Hippocampal formation (tissue), 2 donors: ENCODE data around the gene FRMD5.

ENCODE experiments used
- DNase-seq, 2 donors: peaks; one replicate each; lab custom pipeline; 2025; lab: John Stamatoyannopoulos, UW

The FRMD5 gene

GRCh38 chr15:44093836-44094235, 101.2 kb downstream of the FRMD5 start:
- no peak for DNase-seq

DNA sequence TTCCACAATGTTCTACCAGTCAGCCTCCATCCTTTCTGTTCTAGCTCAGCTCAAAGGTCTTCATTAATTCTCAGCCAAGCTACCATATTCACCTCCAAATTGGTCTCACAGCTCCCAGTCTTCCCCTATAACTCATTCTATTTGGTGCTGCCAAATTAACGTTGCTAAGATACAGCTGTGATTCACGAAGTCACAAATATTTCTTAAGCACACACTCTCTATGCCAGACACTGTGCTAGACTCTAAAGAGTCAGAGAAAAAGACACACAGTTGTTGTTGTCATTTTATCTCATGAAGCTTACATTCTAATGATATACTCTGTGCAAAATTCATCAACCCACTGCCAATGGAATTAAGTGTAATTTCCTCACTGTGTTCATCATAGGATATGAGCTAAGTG, 102.8 kb downstream of the FRMD5 start:
- no peak for DNase-seq

DNA sequence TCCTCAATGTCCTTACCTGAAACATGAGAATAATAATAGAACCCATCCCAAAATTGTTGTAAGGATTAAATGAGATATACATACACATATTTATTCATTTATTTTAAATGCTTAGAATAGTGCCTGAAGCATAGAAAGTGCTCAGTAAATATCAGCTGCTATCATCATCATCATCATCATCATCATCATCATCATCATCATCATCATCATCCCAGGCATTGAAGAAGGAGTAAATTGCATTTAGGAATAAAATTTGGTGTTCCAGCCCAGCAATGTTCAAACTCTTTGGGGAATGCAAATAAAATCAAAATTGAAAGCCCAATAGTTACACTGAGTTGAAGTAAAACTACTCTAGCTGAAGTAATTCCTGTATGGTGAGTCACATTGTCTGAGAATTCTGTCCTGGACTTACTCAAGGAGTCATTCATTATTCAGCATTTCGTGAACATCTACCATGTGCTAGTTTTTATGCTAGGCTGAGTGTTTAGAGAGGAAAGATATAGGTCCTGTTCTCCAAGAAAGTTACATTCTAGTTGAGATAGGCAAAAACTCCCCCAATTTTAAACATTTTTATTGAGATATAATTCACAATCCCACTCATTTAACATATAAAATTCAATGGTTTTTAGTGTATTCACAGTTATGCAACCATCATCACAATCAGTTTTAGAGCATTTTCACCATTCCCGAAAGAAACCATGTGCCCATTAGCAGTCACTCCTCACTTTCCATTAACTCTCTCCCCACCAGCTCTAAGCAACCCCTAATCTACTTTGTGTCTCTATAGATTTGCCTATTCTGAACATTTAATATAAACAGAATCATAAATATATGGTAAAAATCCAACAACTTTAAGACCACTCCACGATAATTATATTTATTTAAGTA, 107.2 kb downstream of the FRMD5 start:
- DNase-seq, result no peak

- DNase-seq, result no peak
These were observed 110.3 kb downstream of the FRMD5 start for GRCh38 chr15:44084770-44085169.

DNA sequence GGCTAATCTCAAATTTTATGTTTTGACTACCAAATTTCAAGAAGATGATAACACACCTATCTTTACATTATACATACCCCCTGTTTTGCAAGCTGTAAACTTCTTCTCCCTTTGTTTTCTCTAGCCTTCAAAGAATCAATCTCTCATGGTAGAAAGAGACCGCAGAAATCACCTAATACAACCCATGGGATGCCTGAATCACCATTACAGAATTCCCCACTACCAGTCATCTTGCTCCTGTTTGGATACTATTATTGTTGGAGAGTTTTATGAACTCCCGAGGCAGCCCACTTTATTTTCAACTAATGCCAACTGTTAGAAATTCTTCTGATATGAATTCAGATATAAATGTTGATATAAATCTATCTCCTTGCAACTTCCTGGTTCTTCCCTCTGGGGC, 110.9 kb downstream of the FRMD5 start:
- DNase-seq, result no peak

GRCh38 chr15:44082558-44083157, 112.4 kb downstream of the FRMD5 start:
- no peak for DNase-seq

DNA sequence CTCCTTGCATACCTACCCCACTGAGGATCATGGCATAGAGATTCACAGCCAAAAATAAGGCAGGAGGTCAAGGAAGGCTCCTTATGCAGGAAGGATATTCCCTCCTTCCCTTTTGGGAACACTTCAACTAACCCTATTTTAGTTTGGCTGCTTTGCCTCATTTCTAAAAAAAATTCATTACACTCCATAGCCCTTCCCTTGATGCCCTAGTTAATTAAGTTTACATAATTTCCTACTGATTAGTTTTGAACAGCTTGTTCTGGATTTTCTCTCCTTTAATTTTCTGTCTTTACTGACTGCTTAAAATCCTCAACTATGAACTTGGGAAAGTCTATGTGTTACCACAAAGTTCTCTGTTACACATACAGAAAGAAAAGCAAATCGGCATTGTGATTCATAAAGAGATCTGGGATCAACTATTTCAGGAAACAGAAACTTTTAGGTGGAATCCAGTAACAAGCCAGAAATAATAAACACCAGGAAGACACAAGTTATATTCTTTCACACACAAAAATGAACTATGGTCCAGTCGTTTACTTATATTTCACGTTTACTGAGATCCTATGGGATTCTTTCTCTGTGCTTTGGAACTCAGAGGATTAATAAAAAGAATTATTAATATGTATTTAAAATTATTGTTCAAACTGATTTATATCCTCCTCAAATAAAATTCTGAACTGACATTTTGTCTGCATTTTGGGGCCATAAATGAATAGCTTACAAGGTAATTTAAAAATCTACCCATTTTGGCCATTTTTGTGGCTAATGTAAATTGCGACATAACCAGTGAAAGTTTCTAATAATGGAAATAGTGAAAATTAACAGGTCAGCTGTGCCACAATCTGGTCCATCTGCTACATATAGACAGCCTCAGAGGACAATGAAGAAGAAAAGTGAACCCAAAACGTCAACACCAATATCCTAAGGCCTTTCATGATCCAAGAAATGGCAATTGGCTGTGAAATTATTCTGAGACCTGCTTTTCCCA, 113.8 kb downstream of the FRMD5 start:
- no peak for DNase-seq

- no peak for DNase-seq
These were observed 119.5 kb downstream of the FRMD5 start for GRCh38 chr15:44075535-44075934.

GRCh38 chr15:44069489-44069888, 125.6 kb downstream of the FRMD5 start:
- DNase-seq, result no peak

DNA sequence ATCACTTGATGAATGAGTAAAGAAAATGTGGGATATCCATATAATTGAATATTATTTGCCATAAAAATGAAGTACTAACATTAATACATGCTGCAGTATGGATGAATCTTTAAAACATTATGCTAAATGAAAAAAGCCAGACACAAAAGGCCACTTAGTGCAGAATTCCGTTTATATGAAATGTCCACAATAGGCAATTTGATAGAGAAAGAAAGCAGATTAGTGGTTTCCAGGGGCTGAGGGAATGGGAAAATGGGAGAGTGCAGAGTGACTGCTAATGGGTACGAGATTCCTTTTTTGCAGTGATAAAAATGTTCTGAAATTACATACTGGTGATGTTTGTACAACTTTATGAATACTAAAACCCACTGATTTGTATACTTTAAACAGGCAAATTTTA, 126.7 kb downstream of the FRMD5 start:
- DNase-seq, result no peak

DNA sequence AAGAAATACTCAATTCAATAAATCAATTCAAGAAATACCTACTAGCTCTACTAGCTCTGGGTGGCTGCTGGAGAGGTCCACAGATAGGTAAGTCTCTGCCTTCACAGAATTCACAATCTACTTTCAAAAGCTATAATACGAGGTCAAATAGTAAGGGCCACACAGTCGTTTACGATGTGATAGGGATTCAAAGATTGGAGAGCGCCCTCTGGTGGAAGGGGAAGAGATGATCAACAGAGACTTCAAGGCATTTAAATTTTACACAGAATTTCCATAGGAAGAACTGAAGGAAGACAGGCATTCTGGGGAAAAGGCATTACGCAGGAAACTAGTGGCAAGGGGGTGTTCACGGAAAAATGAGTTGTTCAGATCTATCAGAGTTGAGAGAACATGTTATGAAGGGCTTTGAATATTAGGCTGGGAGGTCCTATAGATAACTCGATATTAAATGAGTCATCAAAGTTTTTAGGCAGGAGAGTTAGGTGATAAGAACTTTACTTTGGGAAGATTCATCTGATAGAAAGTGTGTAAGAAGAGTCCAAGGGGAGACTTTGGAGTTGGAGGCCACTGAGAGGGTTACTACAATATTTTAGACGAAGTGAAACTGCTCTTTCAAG, 128.8 kb downstream of the FRMD5 start:
- DNase-seq, result peak; percentile 29 to 50

- DNase-seq, result no peak
These were observed 130.4 kb downstream of the FRMD5 start for GRCh38 chr15:44064706-44065105.

DNA sequence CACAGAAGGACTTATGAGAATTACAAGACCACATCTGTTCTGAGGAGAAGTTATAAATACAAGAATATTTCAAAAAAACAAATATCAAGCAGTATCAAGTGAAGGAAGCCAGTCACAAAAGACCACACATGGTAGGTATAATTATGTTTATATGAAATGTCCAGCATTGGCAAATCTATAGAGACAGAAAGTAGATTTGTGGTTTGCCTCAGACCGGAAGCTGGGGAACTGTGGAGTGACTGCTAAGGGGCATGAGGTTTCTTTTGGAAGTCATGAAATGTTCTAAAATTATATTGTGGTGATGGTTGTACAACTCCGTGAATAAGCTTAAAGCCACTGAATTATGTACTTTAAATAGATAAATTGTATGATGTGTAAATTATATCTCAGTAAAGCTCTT, 136.9 kb downstream of the FRMD5 start:
- DNase-seq, result no peak

GRCh38 chr15:44045661-44046060, 149.4 kb downstream of the FRMD5 start:
- no peak for DNase-seq

DNA sequence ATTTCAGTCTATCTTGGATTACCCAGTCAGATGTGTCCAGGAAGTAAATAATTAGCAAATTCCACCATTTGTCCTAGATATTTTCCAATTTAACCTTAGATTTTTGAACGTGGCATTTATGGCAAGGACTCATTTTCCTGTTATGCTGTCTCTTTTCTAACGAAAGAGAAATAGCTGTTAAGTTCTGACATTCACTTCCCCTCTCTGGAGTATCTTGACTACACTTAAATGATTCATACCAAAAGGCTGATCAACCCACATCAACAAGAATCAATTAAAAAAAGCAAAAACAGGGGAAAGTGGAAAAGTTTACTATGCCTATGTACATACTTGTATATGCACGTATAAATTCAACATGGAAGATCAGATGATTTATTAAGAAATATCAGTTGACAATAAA, 149.9 kb downstream of the FRMD5 start:
- DNase-seq, result no peak

DNA sequence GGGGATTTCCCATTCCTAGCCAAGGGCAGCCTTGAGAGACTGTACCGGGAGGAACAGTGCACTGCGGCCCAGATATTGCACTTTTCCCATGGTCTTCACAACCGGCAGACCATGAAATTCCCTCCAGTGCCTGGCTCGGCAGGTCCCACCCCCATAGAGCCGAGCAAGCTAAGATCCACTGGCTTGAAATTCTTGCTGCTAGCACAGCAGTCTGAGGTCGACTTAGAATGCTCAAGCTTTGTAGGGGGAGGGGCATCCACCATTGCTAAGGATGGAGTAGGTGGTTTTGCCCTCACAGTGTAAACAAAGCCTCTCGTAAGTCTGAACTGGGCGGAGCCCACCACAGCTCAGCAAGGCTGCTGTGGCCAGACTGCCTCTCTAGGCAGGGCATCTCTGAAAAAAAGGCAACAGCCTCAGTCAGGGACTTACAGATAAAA, 156.3 kb downstream of the FRMD5 start:
- DNase-seq, result no peak

GRCh38 chr15:44035781-44036699, 159.0 kb downstream of the FRMD5 start:
- DNase-seq, result no peak

DNA sequence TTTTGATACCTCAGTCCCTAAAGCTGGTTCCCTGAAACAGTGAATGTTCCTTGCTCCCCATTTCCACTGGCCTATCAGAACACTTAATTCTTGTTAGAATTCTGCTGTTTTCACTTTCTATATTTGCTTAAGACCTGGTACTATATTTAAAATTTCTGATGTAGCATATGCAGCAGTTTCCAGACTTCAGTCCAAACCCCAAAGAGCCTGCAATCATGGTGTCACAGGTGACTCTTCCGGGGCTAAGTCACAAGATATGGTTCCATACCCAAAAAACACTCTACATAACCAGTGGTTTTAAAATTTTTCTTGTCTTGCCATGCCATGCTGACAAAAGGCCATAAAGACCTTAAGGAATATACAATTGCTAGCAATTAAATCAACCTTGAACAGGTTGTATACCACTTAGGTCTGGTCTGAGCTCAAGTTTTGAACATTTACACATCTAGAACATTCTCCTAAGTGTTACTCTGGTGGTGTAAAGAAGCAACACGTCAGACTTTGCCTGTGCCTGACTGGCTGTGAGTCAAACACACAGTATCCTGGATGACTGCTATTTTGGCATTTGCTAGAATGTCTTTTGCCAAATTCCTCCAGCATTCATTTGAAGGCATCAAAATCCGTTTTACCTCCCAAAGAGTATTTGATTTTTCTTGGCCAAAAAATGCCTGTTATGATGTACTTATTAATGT, 160.0 kb downstream of the FRMD5 start:
- DNase-seq, result no peak

- DNase-seq, result no peak
These were observed 160.7 kb downstream of the FRMD5 start for GRCh38 chr15:44034334-44034733.

GRCh38 chr15:44033894-44034293, 161.2 kb downstream of the FRMD5 start:
- DNase-seq, result peak in 1 of 2 donors; percentile 21
